Measurements from ENCODE around the gene ASPG.

The ASPG gene

GRCh38 chr14:104118006-104118844 is 32.7 kb downstream of the ASPG start:
- DNase-seq, result no peak

GRCh38 chr14:104119119-104119487 is 33.6 kb downstream of the ASPG start:
- no peak for DNase-seq

- DNase-seq, result no peak
Observed at GRCh38 chr14:104119488-104120251, 34.2 kb downstream of the ASPG start.

GRCh38 chr14:104120281-104120741 is 34.8 kb downstream of the ASPG start:
- DNase-seq, result no peak

- no peak for DNase-seq
Observed at GRCh38 chr14:104121142-104121541, 35.6 kb downstream of the ASPG start.

GRCh38 chr14:104123879-104124278 is 38.4 kb downstream of the ASPG start:
- no peak for DNase-seq

GRCh38 chr14:104125011-104125410 is 39.5 kb downstream of the ASPG start:
- DNase-seq, result no peak

- no peak for DNase-seq
Observed at GRCh38 chr14:104126753-104127152, 41.3 kb downstream of the ASPG start.

- DNase-seq, result no peak
Observed at GRCh38 chr14:104128981-104129380, 43.5 kb downstream of the ASPG start.

GRCh38 chr14:104129556-104129955 is 44.1 kb downstream of the ASPG start:
- DNase-seq, result no peak

- DNase-seq, result no peak
Observed at GRCh38 chr14:104130974-104131651, 45.6 kb downstream of the ASPG start.

- no peak for DNase-seq
Observed at GRCh38 chr14:104131968-104132732, 46.6 kb downstream of the ASPG start.

GRCh38 chr14:104132981-104133380 is 47.5 kb downstream of the ASPG start:
- DNase-seq, result no peak

- DNase-seq, result no peak
Observed at GRCh38 chr14:104133496-104133895, 48.0 kb downstream of the ASPG start.

- no peak for DNase-seq
Observed at GRCh38 chr14:104134061-104134965, 48.8 kb downstream of the ASPG start.

GRCh38 chr14:104135121-104135903 is 49.8 kb downstream of the ASPG start:
- no peak for DNase-seq

- DNase-seq, result no peak
Observed at GRCh38 chr14:104135904-104136471, 50.5 kb downstream of the ASPG start.

- DNase-seq, result no peak
Observed at GRCh38 chr14:104136472-104137296, 51.2 kb downstream of the ASPG start.

GRCh38 chr14:104137297-104138097 is 52.0 kb downstream of the ASPG start:
- DNase-seq, result peak; percentile 40

Data from fibroblast of skin of right biceps (primary cell).